PC-3 (cell line): Measurements from ENCODE around the gene EML3.

ENCODE experiments used
- CTCF ChIP-seq: fragments of 300-600 bp; sonication (generic); conservative IDR thresholded peaks from 2 replicates; pipeline ENCODE4 v1.5.1; 2017; ENCODE audit warnings: antibody characterized with exemption, low read depth, mild to moderate bottlenecking, low read length
- EZH2 ChIP-seq: fragments of 300-600 bp; sonication (generic); IDR thresholded peaks from one replicate; pipeline ENCODE4 v1.6.1; 2017; ENCODE audit warnings: antibody characterized with exemption, mild to moderate bottlenecking, low read length; ENCODE audit not compliant: unreplicated experiment
- EZH2phosphoT487 ChIP-seq: fragments of 300-600 bp; sonication (generic); IDR thresholded peaks from 2 replicates; pipeline ENCODE4 v1.6.1; 2018; ENCODE audit warnings: mild to moderate bottlenecking, antibody characterized with exemption, low read length, borderline replicate concordance

- TF ChIP-seq CTCF (no peak), EZH2 (no peak), EZH2phosphoT487 (no peak)
Observed at GRCh38 chr11:62632492-62632891, 19.9 kb upstream of the EML3 start.
